NB4 (cell line): ENCODE data around the gene CLCA4.
A peak's percentile ranks its signal among the peaks of the same experiment; 100 is the strongest.
"Not testable (repeated sequence)": the region's sequence is repeated elsewhere in the genome, so short reads cannot be mapped to it uniquely, and the experiment has no call there.

ENCODE experiments used
- DNase-seq: peaks from one replicate; pipeline ENCODE4 v3.0.0; 2010; ENCODE audit warnings: low read depth
- H3K4me3 ChIP-seq: one replicate; pipeline ENCODE4 v1.5.1; 2011; ENCODE audit warnings: mild to moderate bottlenecking, low read depth, low read length, moderate library complexity
- CTCF ChIP-seq: IDR thresholded peaks from one replicate; pipeline ENCODE4 v1.5.1; 2012; ENCODE audit warnings: low read depth, low read length
- MAX ChIP-seq: IDR thresholded peaks from 2 replicates; pipeline ENCODE4 v1.6.1; 2011; ENCODE audit warnings: low read depth, low read length
- MYC ChIP-seq: IDR thresholded peaks from 2 replicates; pipeline ENCODE4 v1.6.1; 2011; ENCODE audit warnings: low read depth, low read length
- POLR2A ChIP-seq: IDR thresholded peaks from 2 replicates; pipeline ENCODE4 v1.6.1; 2011; ENCODE audit warnings: mild to moderate bottlenecking; ENCODE audit not compliant: insufficient read length; ENCODE audit errors: extremely low read depth

The CLCA4 gene

GRCh38 chr1:86546787-86547221 is at the start of gene CLCA4:
Gene CLCA4 (plus strand): TSS chr1:86547078. CDS start chr1:86547120, 42 bp downstream.
- H3K4me3 ChIP-seq = no peak within 1 kb of the TSS
- TF ChIP-seq POLR2A (no peak), CTCF (no peak), MYC (no peak), MAX (no peak)
- no peak for DNase-seq

GRCh38 chr1:86498281-86498680 is 48.6 kb upstream of the CLCA4 start:
- no peak for DNase-seq
- TF ChIP-seq POLR2A = no peak
- no peak for TF ChIP-seq CTCF
- no peak for TF ChIP-seq MYC
- no peak for TF ChIP-seq MAX
- no peak overlapping the region for H3K4me3 ChIP-seq

- H3K4me3 ChIP-seq = no peak overlapping the region
- TF ChIP-seq MAX = no peak
- TF ChIP-seq CTCF = peak; percentile 59
- peak; percentile 48 for DNase-seq
Measured at GRCh38 chr1:86499987-86500593, 46.8 kb upstream of the CLCA4 start.

GRCh38 chr1:86500714-86501113 is 46.2 kb upstream of the CLCA4 start:
- no peak overlapping the region for H3K4me3 ChIP-seq
- DNase-seq = no peak
- no peak for TF ChIP-seq MYC
- no peak for TF ChIP-seq MAX
- no peak for TF ChIP-seq POLR2A
- TF ChIP-seq CTCF = no peak

- peak; percentile 39 for DNase-seq
- H3K4me3 ChIP-seq = not testable (repeated sequence)
- TF ChIP-seq CTCF = peak; percentile 30
Measured at GRCh38 chr1:86502125-86502646, 44.7 kb upstream of the CLCA4 start.

- DNase-seq = no peak
- no peak overlapping the region for H3K4me3 ChIP-seq
Measured at GRCh38 chr1:86502721-86503405, 44.0 kb upstream of the CLCA4 start.

More at GRCh38 chr1:86502721-86503405, 44.0 kb upstream of the CLCA4 start:
- no peak for TF ChIP-seq MAX
- no peak for TF ChIP-seq CTCF
- no peak for TF ChIP-seq POLR2A
- no peak for TF ChIP-seq MYC
